ENCODE results near the gene CACNB1. TPM values are rescaled to one million over a fixed set of nuclear protein-coding genes. Genes with fewer than 3 reads are reported as not detected.

Gene CACNB1
- total RNA-seq, 1 donor from 2014 or later, result 10.2 TPM

DNA sequence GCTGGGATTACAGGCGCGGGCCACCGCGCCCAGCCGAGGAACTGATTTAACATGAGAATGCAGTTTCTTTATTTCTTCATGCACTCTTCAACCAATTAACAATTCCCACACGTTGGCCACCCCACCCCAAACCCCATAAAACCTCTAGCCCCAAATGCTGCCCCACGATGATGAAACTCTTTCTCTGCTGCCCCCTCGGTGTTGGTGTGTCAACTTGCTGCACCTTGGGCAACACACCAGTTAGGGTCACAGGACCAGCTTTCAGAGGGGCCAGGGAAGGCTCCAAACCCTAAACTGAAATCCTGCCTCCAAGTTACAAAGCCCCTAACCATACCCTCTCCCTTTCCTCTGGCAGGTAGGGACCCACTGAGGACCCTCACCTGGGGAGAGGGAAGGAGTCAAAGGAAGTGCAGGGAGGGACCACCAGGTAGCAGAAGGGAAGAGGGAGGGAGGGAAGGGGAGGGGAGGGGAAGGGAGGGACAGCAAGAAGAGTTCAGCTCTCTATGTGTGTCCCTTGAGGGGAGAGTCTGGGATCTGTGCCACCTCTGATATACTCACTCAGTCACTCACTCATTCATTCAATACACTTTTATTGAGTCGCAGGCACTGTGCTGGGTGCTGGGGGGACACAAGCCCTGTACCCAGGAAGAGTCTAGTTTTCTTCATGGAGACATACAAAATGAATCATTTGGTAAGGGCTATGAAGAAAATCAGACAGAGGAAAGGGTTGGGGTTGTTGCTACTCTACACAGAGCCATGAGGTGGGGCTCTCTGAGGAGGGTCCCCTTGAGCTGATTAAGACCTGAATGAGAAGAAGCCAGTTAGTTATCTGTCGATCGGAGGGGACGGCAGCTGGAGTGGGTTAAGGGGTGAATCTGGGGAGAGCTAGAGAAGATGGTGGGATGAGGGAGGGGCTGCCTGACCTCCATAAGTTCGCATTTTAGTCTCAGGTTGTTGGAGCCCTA, 50.0 kb downstream of the CACNB1 start:
- H3K27ac Mint-ChIP-seq (ENCODE audit: unreplicated experiment), result no peak overlapping the region
- H3K4me1 Mint-ChIP-seq (ENCODE audit: unreplicated experiment), result peaks cover 13% of the 10 kb centered on the region
- H3K4me3 Mint-ChIP-seq (ENCODE audit: unreplicated experiment), result no peak overlapping the region
- peaks cover 3% of the 10 kb centered on the region for H3K36me3 Mint-ChIP-seq (ENCODE audit: low read depth, unreplicated experiment)
- H3K9me3 Mint-ChIP-seq (ENCODE audit: unreplicated experiment), result no peaks in the 10 kb centered on the region
- DNase-seq (ENCODE audit: low spot score), result no peak
- TF ChIP-seq, protein P1, sequence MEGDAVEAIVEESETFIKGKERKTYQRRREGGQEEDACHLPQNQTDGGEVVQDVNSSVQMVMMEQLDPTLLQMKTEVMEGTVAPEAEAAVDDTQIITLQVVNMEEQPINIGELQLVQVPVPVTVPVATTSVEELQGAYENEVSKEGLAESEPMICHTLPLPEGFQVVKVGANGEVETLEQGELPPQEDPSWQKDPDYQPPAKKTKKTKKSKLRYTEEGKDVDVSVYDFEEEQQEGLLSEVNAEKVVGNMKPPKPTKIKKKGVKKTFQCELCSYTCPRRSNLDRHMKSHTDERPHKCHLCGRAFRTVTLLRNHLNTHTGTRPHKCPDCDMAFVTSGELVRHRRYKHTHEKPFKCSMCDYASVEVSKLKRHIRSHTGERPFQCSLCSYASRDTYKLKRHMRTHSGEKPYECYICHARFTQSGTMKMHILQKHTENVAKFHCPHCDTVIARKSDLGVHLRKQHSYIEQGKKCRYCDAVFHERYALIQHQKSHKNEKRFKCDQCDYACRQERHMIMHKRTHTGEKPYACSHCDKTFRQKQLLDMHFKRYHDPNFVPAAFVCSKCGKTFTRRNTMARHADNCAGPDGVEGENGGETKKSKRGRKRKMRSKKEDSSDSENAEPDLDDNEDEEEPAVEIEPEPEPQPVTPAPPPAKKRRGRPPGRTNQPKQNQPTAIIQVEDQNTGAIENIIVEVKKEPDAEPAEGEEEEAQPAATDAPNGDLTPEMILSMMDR (IDR thresholded peaks at IDR 0.05; ENCODE audit: unreplicated experiment), result no peak
- peaks cover 11% of the 10 kb centered on the region for H3K27me3 Mint-ChIP-seq (ENCODE audit: unreplicated experiment)

DNA sequence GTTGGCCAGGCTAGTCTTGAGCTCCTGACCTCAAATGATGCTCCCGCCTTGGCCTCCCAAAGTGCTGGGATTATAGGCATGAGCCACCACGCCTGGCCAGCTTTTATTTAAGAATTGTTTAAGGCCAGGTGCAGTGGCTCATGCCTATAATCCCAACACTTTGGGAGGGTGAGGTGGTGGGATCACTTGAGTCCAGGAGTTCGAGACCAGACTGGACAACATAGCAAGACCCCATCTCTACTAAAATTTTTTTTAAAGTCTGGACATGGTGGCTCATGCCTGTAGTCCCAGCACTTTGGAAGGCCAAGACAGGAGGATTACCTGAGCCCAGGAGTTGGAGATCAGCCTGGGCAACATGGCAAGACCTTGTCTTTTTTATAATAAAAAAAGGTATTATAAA, 51.2 kb downstream of the CACNB1 start:
- Mint-ChIP-seq H3K36me3 (ENCODE audit: low read depth, unreplicated experiment) (peaks cover 3% of the 10 kb centered on the region), H3K9me3 (ENCODE audit: unreplicated experiment) (no peaks in the 10 kb centered on the region), H3K4me1 (ENCODE audit: unreplicated experiment) (peaks cover 8% of the 10 kb centered on the region), H3K27ac (ENCODE audit: unreplicated experiment) (no peak overlapping the region), H3K27me3 (ENCODE audit: unreplicated experiment) (peaks cover 10% of the 10 kb centered on the region), H3K4me3 (ENCODE audit: unreplicated experiment) (no peak overlapping the region)
- DNase-seq (ENCODE audit: low spot score), result no peak
- TF ChIP-seq, protein P1 (IDR thresholded peaks at IDR 0.05; ENCODE audit: unreplicated experiment), result no peak

DNA sequence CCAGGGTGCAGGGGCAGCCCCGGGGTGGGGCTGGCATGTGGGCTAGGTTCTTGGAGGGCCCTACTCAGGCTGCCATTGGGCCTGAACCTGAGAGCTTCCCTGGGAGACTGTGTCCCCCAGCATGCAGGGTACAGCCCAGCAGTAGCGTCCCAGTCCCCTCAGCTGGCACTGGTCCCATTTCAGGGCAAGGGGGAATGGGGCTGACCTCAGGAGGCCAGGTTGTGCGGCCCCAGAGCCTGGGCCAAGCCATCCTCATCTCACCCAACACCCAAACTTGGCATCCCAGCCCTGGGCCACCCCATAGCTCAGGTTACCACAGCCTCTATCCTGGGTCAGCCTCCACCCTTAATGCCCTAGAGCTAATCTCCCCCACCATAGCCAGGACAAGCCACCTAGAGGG, 52.3 kb downstream of the CACNB1 start:
- Mint-ChIP-seq H3K27me3 (ENCODE audit: unreplicated experiment) (peaks cover 7% of the 10 kb centered on the region), H3K9me3 (ENCODE audit: unreplicated experiment) (no peaks in the 10 kb centered on the region), H3K4me3 (ENCODE audit: unreplicated experiment) (no peak overlapping the region), H3K4me1 (ENCODE audit: unreplicated experiment) (peaks cover 8% of the 10 kb centered on the region), H3K36me3 (ENCODE audit: low read depth, unreplicated experiment) (peaks cover 3% of the 10 kb centered on the region), H3K27ac (ENCODE audit: unreplicated experiment) (no peak overlapping the region)
- no peak for DNase-seq (ENCODE audit: low spot score)
- TF ChIP-seq, protein P1 (IDR thresholded peaks at IDR 0.05; ENCODE audit: unreplicated experiment), result no peak

DNA sequence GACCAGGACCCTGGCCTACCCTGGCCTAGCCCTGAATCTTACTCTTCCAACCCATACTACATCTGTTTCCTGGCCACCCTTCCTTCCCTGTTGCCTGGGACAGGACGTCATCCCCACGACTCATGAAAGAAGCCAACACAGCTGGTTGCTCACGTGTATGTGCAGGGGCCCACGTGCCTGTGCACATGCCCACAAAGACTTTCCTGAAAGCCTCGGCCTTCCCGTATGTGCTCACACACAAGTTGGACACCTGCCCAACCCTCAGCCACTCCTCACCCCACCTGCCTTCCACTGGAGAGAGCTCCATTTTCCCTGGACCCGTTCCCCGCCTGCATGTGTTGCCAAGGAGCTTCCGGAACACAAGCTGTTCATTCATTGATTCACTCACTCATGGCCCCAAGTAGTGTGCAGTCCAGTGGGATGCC, 53.0 kb downstream of the CACNB1 start:
- DNase-seq (ENCODE audit: low spot score), result no peak
- Mint-ChIP-seq H3K4me1 (ENCODE audit: unreplicated experiment) (peaks cover 8% of the 10 kb centered on the region), H3K27me3 (ENCODE audit: unreplicated experiment) (peaks cover 6% of the 10 kb centered on the region), H3K27ac (ENCODE audit: unreplicated experiment) (no peak overlapping the region), H3K4me3 (ENCODE audit: unreplicated experiment) (no peak overlapping the region), H3K9me3 (ENCODE audit: unreplicated experiment) (no peaks in the 10 kb centered on the region), H3K36me3 (ENCODE audit: low read depth, unreplicated experiment) (peaks cover 3% of the 10 kb centered on the region)
- TF ChIP-seq, protein P1 (IDR thresholded peaks at IDR 0.05; ENCODE audit: unreplicated experiment), result no peak

DNA sequence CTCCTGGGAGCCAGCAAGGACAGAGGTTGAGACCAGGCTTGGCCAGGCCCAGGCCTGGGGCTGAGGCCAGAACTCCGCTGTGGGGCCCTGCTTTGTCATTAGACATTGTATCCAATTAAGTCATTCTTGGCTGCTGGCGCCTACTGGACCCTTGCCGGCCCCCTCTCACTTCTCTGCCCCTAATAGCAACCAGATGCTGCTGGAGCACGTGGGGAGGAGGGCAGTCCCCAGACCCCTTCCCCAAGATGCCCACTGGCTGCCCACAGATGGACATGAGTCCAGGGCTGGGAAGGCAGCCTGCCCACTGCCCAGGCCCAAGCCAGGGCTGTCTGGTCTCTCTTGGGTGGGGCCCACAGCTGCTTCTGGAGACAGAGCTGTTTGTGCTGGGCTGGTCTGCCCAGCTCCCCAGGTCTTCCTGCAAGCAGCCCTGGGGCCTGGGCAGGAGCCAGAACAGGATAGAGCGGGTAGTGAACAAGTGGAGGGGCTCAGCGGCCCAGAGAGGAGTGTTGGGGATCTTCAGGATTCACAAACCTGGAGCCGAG, 53.8 kb downstream of the CACNB1 start:
- H3K4me3 Mint-ChIP-seq (ENCODE audit: unreplicated experiment), result no peak overlapping the region
- TF ChIP-seq, protein P1 (IDR thresholded peaks at IDR 0.05; ENCODE audit: unreplicated experiment), result no peak
- H3K27me3 Mint-ChIP-seq (ENCODE audit: unreplicated experiment), result peaks cover 3% of the 10 kb centered on the region
- no peak for DNase-seq (ENCODE audit: low spot score)
- peaks cover 11% of the 10 kb centered on the region for H3K4me1 Mint-ChIP-seq (ENCODE audit: unreplicated experiment)
- H3K36me3 Mint-ChIP-seq (ENCODE audit: low read depth, unreplicated experiment), result peaks cover 3% of the 10 kb centered on the region
- no peaks in the 10 kb centered on the region for H3K9me3 Mint-ChIP-seq (ENCODE audit: unreplicated experiment)
- H3K27ac Mint-ChIP-seq (ENCODE audit: unreplicated experiment), result no peak overlapping the region

Measured in endothelial cell (in vitro differentiated cells).